MM.1S (cell line): ENCODE data around the gene CLIC5.
A peak's percentile ranks its signal among the peaks of the same experiment; 100 is the strongest.

ENCODE experiments used
- DNase-seq: peaks from one replicate; pipeline ENCODE4 v3.0.0-alpha.2; 2015
- H2AFZ ChIP-seq: fragments of 300-600 bp; sonication (generic); 2 replicates; pipeline ENCODE4 v1.6.0; 2016; ENCODE audit warnings: antibody characterized with exemption, low read length
- H3F3A ChIP-seq: fragments of 300-600 bp; sonication (generic); 2 replicates; pipeline ENCODE4 v1.6.1; 2016; ENCODE audit warnings: mild to moderate bottlenecking, antibody characterized with exemption, low read length, moderate library complexity, mixed read lengths; ENCODE audit not compliant: insufficient read depth
- H3K27ac ChIP-seq: fragments of 300-600 bp; sonication (generic); 2 replicates; pipeline ENCODE4 v1.5.1; 2016; ENCODE audit warnings: mild to moderate bottlenecking, low read length
- H3K27me3 ChIP-seq: fragments of 300-600 bp; sonication (generic); replicated peaks from 2 replicates; pipeline ENCODE4 v1.6.0; 2016; ENCODE audit warnings: low read length; ENCODE audit not compliant: insufficient read depth
- H3K36me3 ChIP-seq: fragments of 300-600 bp; sonication (generic); replicated peaks from 2 replicates; pipeline ENCODE4 v1.6.1; 2016; ENCODE audit warnings: mild to moderate bottlenecking, low read length, mixed read lengths; ENCODE audit not compliant: insufficient read depth
- H3K4me1 ChIP-seq: fragments of 300-600 bp; sonication (generic); 2 replicates; pipeline ENCODE4 v1.6.1; 2016; ENCODE audit warnings: low read length, mixed read lengths
- H3K4me2 ChIP-seq: fragments of 300-600 bp; sonication (generic); 2 replicates; pipeline ENCODE4 v1.6.0; 2016; ENCODE audit warnings: low read depth, low read length
- H3K4me3 ChIP-seq: fragments of 300-600 bp; sonication (generic); 2 replicates; pipeline ENCODE4 v1.5.1; 2016; ENCODE audit warnings: low read length, mixed read lengths
- H3K79me2 ChIP-seq: fragments of 300-600 bp; sonication (generic); 2 replicates; pipeline ENCODE4 v1.6.1; 2016; ENCODE audit warnings: mixed run types, low read length, mixed read lengths
- H3K9ac ChIP-seq: fragments of 300-600 bp; sonication (generic); 2 replicates; pipeline ENCODE4 v1.6.1; 2016; ENCODE audit warnings: low read length, mixed read lengths
- H3K9me2 ChIP-seq: fragments of 300-600 bp; sonication (generic); replicated peaks from 2 replicates; pipeline ENCODE4 v1.6.1; 2016; ENCODE audit warnings: mild to moderate bottlenecking, low read length, mixed read lengths; ENCODE audit not compliant: insufficient read depth
- H3K9me3 ChIP-seq: fragments of 300-600 bp; sonication (generic); replicated peaks from 2 replicates; pipeline ENCODE4 v1.6.1; 2016; ENCODE audit warnings: mild to moderate bottlenecking, low read length, mixed read lengths; ENCODE audit not compliant: insufficient read depth
- H4K20me1 ChIP-seq: fragments of 300-600 bp; sonication (generic); 2 replicates; pipeline ENCODE4 v1.6.1; 2016; ENCODE audit warnings: mild to moderate bottlenecking, low read length, moderate library complexity, mixed read lengths; ENCODE audit not compliant: insufficient read depth
- EZH2 ChIP-seq: fragments of 300-600 bp; sonication (generic); optimal IDR thresholded peaks from 2 replicates; pipeline ENCODE3; 2017; ENCODE audit warnings: low read depth, mild to moderate bottlenecking, antibody characterized with exemption, low read length, mixed read lengths
- EZH2phosphoT487 ChIP-seq: fragments of 300-600 bp; sonication (generic); IDR thresholded peaks from 2 replicates; pipeline ENCODE4 v1.6.1; 2018; ENCODE audit warnings: antibody characterized with exemption, low read length
- TF ChIP-seq, protein P1 (sequence below): fragments of 300-600 bp; sonication (generic); IDR thresholded peaks from 2 replicates; pipeline ENCODE4 v1.5.1; 2016; ENCODE audit warnings: antibody characterized with exemption, low read length, mixed read lengths

Gene CLIC5

DNA sequence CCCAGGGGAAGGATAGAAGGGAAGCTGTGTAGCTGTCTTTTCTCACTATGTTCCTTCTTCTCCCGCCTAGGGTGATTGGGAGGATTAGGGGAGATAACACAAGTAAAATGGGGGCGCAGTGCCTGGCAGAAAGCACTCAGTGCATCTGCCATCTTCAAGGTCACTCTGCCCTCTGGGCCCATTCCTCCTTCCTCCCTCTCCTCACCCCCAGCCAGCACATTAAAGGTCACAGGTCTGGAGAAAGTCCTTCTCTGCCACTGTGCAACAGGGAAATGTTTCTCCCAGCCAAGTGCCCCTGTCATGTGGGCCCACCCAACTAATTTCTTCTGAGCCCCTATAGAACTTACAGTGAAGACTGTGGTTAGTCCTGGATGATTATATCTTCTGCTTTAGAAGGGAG lies 45.8 kb downstream of the CLIC5 start:
- Histone ChIP-seq H2AFZ (no peak overlapping the region), H4K20me1 (no peaks in the 10 kb centered on the region), H3K4me2 (peak overlapping the region; percentile 16; the same call in 1 of the 2 replicates), H3K9me2 (no peaks in the 10 kb centered on the region), H3F3A (no peaks in the 10 kb centered on the region), H3K4me3 (no peak overlapping the region), H3K9me3 (no peaks in the 10 kb centered on the region), H3K36me3 (no peaks in the 10 kb centered on the region), H3K9ac (no peak overlapping the region), H3K27ac (no peak overlapping the region), H3K79me2 (no peaks in the 10 kb centered on the region), H3K27me3 (no peaks in the 10 kb centered on the region), H3K4me1 (peaks cover 38% of the 10 kb centered on the region)
- DNase-seq = no peak
- TF ChIP-seq, protein P1, sequence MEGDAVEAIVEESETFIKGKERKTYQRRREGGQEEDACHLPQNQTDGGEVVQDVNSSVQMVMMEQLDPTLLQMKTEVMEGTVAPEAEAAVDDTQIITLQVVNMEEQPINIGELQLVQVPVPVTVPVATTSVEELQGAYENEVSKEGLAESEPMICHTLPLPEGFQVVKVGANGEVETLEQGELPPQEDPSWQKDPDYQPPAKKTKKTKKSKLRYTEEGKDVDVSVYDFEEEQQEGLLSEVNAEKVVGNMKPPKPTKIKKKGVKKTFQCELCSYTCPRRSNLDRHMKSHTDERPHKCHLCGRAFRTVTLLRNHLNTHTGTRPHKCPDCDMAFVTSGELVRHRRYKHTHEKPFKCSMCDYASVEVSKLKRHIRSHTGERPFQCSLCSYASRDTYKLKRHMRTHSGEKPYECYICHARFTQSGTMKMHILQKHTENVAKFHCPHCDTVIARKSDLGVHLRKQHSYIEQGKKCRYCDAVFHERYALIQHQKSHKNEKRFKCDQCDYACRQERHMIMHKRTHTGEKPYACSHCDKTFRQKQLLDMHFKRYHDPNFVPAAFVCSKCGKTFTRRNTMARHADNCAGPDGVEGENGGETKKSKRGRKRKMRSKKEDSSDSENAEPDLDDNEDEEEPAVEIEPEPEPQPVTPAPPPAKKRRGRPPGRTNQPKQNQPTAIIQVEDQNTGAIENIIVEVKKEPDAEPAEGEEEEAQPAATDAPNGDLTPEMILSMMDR = no peak
- TF ChIP-seq EZH2phosphoT487 (no peak), EZH2 (no peak)

DNA sequence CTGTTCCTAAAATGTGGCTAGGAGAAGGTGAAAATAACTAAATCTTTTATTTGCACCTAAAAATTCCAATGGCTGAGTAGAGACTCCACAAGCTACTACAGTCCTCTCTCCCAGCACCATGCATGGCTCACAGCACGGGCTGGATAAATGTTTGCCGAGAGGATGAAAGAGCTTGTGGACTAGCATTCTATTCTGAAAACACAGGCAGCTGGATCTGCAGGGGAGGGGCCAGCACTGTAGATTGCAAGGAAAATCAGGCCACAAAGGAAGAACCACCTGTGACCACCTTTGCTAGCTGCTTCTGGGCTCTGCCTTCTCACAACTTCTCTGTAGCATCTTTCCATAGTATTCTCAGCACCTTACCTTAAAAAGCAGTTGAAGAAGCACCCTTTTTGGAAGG lies 46.6 kb downstream of the CLIC5 start:
- Histone ChIP-seq H3K9me3 (no peaks in the 10 kb centered on the region), H3K4me3 (no peak overlapping the region), H2AFZ (no peak overlapping the region), H4K20me1 (no peaks in the 10 kb centered on the region), H3F3A (no peaks in the 10 kb centered on the region), H3K79me2 (no peaks in the 10 kb centered on the region), H3K36me3 (no peaks in the 10 kb centered on the region), H3K27ac (no peak overlapping the region), H3K9ac (no peak overlapping the region), H3K9me2 (no peaks in the 10 kb centered on the region), H3K4me1 (peaks cover 34% of the 10 kb centered on the region), H3K27me3 (no peaks in the 10 kb centered on the region), H3K4me2 (no peak overlapping the region)
- DNase-seq = no peak
- TF ChIP-seq, protein P1 = no peak
- TF ChIP-seq EZH2phosphoT487 (no peak), EZH2 (no peak)

DNA sequence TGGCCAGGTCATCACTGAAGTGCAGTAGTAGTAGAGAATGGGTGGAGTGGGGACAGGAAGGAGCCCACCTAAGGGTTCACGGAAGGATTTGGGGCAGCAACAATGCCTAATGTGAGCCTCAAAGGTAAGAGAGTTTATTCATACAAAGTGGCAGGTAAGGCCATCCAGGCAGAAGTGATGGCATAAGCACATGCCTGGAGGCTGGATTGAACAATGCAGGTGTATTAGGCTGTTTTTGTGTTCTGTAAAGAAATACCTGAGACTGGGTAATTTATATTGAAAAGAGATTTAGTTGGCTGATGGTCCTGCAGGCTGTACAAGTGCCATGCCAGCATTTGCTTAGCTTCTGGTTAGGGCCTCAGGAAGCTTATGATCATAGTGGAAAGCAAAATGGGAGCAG lies 48.3 kb downstream of the CLIC5 start:
- peaks cover 28% of the 10 kb centered on the region for H3K4me1 ChIP-seq
- H3K4me3 ChIP-seq = no peak overlapping the region
- H3K9me2 ChIP-seq = no peaks in the 10 kb centered on the region
- no peaks in the 10 kb centered on the region for H3K36me3 ChIP-seq
- TF ChIP-seq, protein P1 = no peak
- TF ChIP-seq EZH2phosphoT487 = no peak
- TF ChIP-seq EZH2 = no peak
- H3K9me3 ChIP-seq = no peaks in the 10 kb centered on the region
- no peak overlapping the region for H3K4me2 ChIP-seq
- H3K79me2 ChIP-seq = no peaks in the 10 kb centered on the region
- DNase-seq = no peak
- H3F3A ChIP-seq = no peaks in the 10 kb centered on the region
- H3K27me3 ChIP-seq = no peaks in the 10 kb centered on the region
- no peaks in the 10 kb centered on the region for H4K20me1 ChIP-seq
- no peak overlapping the region for H2AFZ ChIP-seq
- H3K27ac ChIP-seq = no peak overlapping the region; the same call in 1 of the 2 replicates
- no peak overlapping the region for H3K9ac ChIP-seq
